Bronchial epithelial cell (primary cell): ENCODE results near the gene GID4. TPM values are rescaled to one million over a fixed set of nuclear protein-coding genes. Genes with fewer than 3 reads are reported as not detected.

Experiments used
- DNase-seq: peaks from one replicate; pipeline ENCODE4 v3.0.0-alpha.2; 2010; ENCODE audit warnings: low read depth
- FAIRE-seq: peaks from 2 replicates; lab custom pipeline; 2011; peaks lifted over from hg19 to GRCh38; lab: Jason Lieb, UNC
- H3K27me3 ChIP-seq: 2 replicates; pipeline ENCODE4 v1.5.1; 2011; ENCODE audit warnings: low read length; ENCODE audit not compliant: control insufficient read depth, insufficient read depth
- H3K36me3 ChIP-seq: 2 replicates; pipeline ENCODE4 v1.5.1; 2011; ENCODE audit warnings: low read length; ENCODE audit not compliant: control insufficient read depth, insufficient read depth
- H3K4me3 ChIP-seq: 2 replicates; pipeline ENCODE4 v1.5.1; 2011; ENCODE audit warnings: mild to moderate bottlenecking, low read depth, low read length, control low read depth
- total RNA-seq: library from RNA; depleted of rRNA; stranded (reverse); fragments of >200 nt; gene quantifications from 2 replicates; pipeline ENCODE4 v1.2.1, GENCODE V29; 2014
- TF ChIP-seq, protein P1 (sequence below): IDR thresholded peaks from 2 replicates; pipeline ENCODE4 v1.5.1; 2011; ENCODE audit warnings: mild to moderate bottlenecking, moderate library complexity, low read length, control low read depth, inconsistent platforms; ENCODE audit not compliant: insufficient read depth, severe bottlenecking

Gene GID4
- total RNA-seq, 1 donor from 2014 or later, result 5.3 TPM

- TF ChIP-seq, protein P1, sequence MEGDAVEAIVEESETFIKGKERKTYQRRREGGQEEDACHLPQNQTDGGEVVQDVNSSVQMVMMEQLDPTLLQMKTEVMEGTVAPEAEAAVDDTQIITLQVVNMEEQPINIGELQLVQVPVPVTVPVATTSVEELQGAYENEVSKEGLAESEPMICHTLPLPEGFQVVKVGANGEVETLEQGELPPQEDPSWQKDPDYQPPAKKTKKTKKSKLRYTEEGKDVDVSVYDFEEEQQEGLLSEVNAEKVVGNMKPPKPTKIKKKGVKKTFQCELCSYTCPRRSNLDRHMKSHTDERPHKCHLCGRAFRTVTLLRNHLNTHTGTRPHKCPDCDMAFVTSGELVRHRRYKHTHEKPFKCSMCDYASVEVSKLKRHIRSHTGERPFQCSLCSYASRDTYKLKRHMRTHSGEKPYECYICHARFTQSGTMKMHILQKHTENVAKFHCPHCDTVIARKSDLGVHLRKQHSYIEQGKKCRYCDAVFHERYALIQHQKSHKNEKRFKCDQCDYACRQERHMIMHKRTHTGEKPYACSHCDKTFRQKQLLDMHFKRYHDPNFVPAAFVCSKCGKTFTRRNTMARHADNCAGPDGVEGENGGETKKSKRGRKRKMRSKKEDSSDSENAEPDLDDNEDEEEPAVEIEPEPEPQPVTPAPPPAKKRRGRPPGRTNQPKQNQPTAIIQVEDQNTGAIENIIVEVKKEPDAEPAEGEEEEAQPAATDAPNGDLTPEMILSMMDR, result no peak
Observed at GRCh38 chr17:18040261-18040858, 1.2 kb downstream of the GID4 start.

DNA sequence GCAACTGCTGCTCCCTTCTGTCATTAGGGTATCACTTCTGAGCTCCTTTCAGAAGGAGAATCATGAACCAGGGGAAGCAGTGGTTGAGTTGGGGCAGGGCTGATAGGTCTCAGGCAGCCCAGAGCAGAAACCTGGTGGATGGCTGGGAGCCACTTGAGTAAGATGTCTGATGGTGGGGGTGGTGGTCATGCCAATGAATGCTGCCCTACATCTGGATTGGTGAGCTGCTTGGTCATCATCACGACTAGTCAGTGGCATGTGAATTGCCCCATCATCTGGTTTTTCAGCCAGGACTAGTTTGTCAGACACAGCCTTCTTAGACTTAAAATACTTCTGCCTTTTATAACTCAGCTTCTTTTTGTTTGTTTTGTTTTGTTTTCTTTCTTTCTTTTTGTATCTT lies 2.6 kb downstream of the GID4 start:
- H3K36me3 ChIP-seq, result peaks cover 5% of the 10 kb centered on the region
- no peak overlapping the region for H3K4me3 ChIP-seq
- H3K27me3 ChIP-seq, result no peaks in the 10 kb centered on the region
- TF ChIP-seq, protein P1, result no peak
- DNase-seq (peak; percentile 91), FAIRE-seq (no peak)

More at GRCh38 chr17:18040261-18040858, 1.2 kb downstream of the GID4 start:
- Histone ChIP-seq H3K27me3 (no peaks in the 10 kb centered on the region), H3K4me3 (peak overlapping the region; percentile 76), H3K36me3 (peaks cover 3% of the 10 kb centered on the region)
- no peak for DNase-seq
- no peak for FAIRE-seq

GRCh38 chr17:18042983-18043382 lies 3.8 kb downstream of the GID4 start:
- FAIRE-seq, result no peak
- Histone ChIP-seq H3K27me3 (no peaks in the 10 kb centered on the region), H3K4me3 (no peak overlapping the region), H3K36me3 (peaks cover 8% of the 10 kb centered on the region)
- no peak for DNase-seq
- TF ChIP-seq, protein P1, result no peak

DNA sequence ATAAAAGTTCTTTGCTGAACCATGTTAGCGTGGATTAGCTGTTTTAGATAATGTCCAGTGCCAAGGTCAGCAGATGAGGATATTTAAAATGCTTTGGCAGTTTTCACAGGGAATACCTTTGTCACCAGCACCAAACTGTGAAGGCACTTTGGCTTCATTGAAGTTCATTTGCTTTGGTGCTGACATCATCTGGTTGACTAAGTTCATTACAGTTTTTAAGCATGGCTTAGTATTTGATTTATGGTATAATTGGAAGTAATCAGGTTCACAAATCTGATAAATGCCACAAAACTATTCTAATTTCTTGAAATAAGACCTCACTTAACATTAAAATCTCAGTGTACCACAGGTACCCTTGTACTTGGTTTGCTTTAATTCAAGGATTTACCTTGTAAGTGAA lies 4.3 kb downstream of the GID4 start:
- peak; percentile 35 for DNase-seq
- no peak for FAIRE-seq
- TF ChIP-seq, protein P1, result peak; percentile 18
- Histone ChIP-seq H3K27me3 (no peaks in the 10 kb centered on the region), H3K4me3 (no peak overlapping the region), H3K36me3 (peaks cover 8% of the 10 kb centered on the region)

DNA sequence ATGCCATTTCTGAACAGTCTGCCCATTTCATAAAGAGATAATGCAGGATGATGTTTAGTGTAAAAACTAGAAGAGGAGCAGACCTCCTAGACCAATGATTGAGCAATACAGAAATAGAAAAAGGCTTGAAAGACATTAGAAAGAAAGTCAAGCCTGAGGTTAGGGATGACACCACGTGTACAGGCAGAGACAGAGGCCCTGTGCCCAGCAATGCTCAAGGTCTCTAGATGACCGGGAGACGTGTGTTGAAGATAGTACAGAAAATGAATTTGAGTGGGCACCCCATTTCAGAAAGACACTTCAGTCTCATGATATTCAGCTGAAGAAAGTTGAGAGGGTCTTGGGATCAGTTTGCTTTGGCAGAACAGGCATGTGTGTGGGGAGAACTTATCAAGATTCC lies 5.4 kb downstream of the GID4 start:
- peaks cover 8% of the 10 kb centered on the region for H3K36me3 ChIP-seq
- no peaks in the 10 kb centered on the region for H3K27me3 ChIP-seq
- no peak for FAIRE-seq
- no peak overlapping the region for H3K4me3 ChIP-seq
- no peak for DNase-seq
- TF ChIP-seq, protein P1, result no peak

GRCh38 chr17:18045691-18046350 lies 6.6 kb downstream of the GID4 start:
- FAIRE-seq (no peak), DNase-seq (no peak)
- Histone ChIP-seq H3K4me3 (no peak overlapping the region), H3K27me3 (no peaks in the 10 kb centered on the region), H3K36me3 (peaks cover 8% of the 10 kb centered on the region)
- TF ChIP-seq, protein P1, result no peak
